Uterus (tissue), 4 donors: ENCODE data around the gene RARRES1. TPM values are rescaled to one million over a fixed set of nuclear protein-coding genes. Genes with fewer than 3 reads are reported as not detected.

Source experiments
- DNase-seq, 2 donors: peaks; one replicate each; pipeline ENCODE4 v3.0.0-alpha.2; 2019 to 2020
- H3K27ac ChIP-seq, 2 donors: fragments of 200-600 bp; sonication (generic); 1 replicate in 1 of 2; 2 replicates in 1 of 2; pipeline ENCODE4 v1.5.1; 2016 to 2018
- H3K27me3 ChIP-seq, 2 donors: fragments of 200-600 bp; sonication (generic); one replicate each; pipeline ENCODE4 v1.5.1; 2018 to 2019; ENCODE audit warnings: control low read depth in 1 of 2
- H3K36me3 ChIP-seq, 2 donors: fragments of 200-600 bp; sonication (generic); one replicate each; pipeline ENCODE4 v1.5.1; 2019; ENCODE audit warnings: control low read depth in 1 of 2
- H3K4me1 ChIP-seq, 2 donors: fragments of 200-600 bp; sonication (generic); one replicate each; pipeline ENCODE4 v1.5.1; 2018 to 2019; ENCODE audit warnings: control low read depth in 1 of 2
- H3K4me3 ChIP-seq, 2 donors: fragments of 200-600 bp; sonication (generic); 1 replicate in 1 of 2; 2 replicates in 1 of 2; pipeline ENCODE4 v1.5.1; 2018 to 2019; ENCODE audit warnings: mild to moderate bottlenecking in 1 of 2
- H3K9me3 ChIP-seq, 2 donors: fragments of 200-600 bp; sonication (generic); one replicate each; pipeline ENCODE4 v1.5.1; 2019; ENCODE audit warnings: control low read depth in 1 of 2
- CTCF ChIP-seq, 4 experiments: fragments of 200-600 bp in 2 of 4; fragments of 450-650 bp in 2 of 4; sonication (generic) in 2 of 4; IDR thresholded peaks; one replicate each; pipeline ENCODE4 v1.5.1; 2016 to 2019; ENCODE audit warnings: antibody characterized with exemption in 4 of 4, mild to moderate bottlenecking in 2 of 4, moderate library complexity in 1 of 4
- POLR2A ChIP-seq, 2 donors: fragments of 450-650 bp; IDR thresholded peaks; one replicate each; pipeline ENCODE4 v1.6.1; 2016; ENCODE audit warnings: antibody characterized with exemption in 2 of 2, mild to moderate bottlenecking in 1 of 2, moderate library complexity in 1 of 2
- intact Hi-C: fragments of 100-400 bp; cut with DNase I; formaldehyde crosslinking; loops from one replicate; pipeline ENCODE4 v1.15.1; 2023; ENCODE audit warnings: low total_unique reads
- total RNA-seq, 4 donors: library from RNA; depleted of rRNA in 3 of 4; stranded (reverse); fragments of >200 nt in 3 of 4; gene quantifications; one replicate each; pipeline versions ENCODE4 v1.1.0 to v1.2.4, GENCODE V29; 2014 to 2023
- donor health status: DM: yes; HTN: yes; CAD: no.

Gene RARRES1
- total RNA-seq, 4 donors from 2014 or later: 12.8 to 398 (median 50.5) TPM

DNA sequence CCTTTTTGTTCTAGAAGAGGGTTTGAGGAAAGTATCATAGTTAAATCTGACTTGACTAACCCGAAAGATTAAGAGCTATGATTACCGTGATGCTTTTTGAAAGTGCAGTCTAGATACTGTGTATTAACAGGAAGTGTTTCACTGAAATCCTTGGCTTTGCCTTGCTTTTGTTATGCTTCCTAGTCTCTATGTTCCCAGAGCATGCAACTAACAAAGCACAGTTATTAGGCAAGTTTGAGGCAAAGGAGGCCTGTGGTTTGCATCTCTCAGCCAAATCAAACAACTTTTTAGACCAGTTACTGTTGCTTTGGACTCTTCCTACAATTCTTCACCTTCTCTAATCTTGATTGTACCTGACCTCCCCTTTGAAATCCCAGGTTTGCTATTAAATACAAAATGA, 63.8 kb downstream of the RARRES1 start:
- Histone ChIP-seq H3K36me3 (no peaks in the 10 kb centered on the region), H3K27ac (no peak overlapping the region), H3K27me3 (no peaks in the 10 kb centered on the region), H3K9me3 (no peaks in the 10 kb centered on the region), H3K4me3 (no peak overlapping the region), H3K4me1 (no peaks in the 10 kb centered on the region)
- DNase-seq: no peak
- intact Hi-C loops: no loop called here
- no peak for TF ChIP-seq CTCF (IDR thresholded peaks at IDR 0.05)
- no peak for TF ChIP-seq POLR2A (IDR thresholded peaks at IDR 0.05)

- intact Hi-C loops: no loop called here
- no peaks in the 10 kb centered on the region for H3K9me3 ChIP-seq
- H3K36me3 ChIP-seq: no peaks in the 10 kb centered on the region
- no peak overlapping the region for H3K27ac ChIP-seq
- H3K4me1 ChIP-seq: no peaks in the 10 kb centered on the region
- H3K27me3 ChIP-seq: no peaks in the 10 kb centered on the region
- no peak for DNase-seq
- TF ChIP-seq POLR2A (IDR thresholded peaks at IDR 0.05): no peak
- no peak for TF ChIP-seq CTCF (IDR thresholded peaks at IDR 0.05)
- no peak overlapping the region for H3K4me3 ChIP-seq
Measured at GRCh38 chr3:158666416-158666815, 65.8 kb downstream of the RARRES1 start.

DNA sequence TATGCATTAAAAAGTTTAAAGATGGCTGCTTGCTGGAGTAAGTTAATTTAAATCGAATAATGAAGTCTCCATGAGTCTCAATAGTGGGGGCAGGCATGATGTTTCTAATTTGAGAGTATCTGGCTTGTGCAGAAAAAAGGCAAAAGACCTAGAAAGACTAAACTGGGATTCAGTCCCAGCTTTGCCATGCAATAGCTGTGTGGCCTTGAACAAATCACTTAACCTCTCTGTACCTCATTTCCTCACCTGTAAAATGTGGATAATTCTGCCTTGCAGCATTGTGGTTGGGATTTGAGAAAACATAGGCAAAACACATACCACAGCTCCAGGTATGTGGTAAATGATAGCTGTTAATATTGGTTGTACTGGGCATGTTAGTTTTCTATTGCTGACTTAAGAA, 68.4 kb downstream of the RARRES1 start:
- Histone ChIP-seq H3K27me3 (no peaks in the 10 kb centered on the region), H3K36me3 (no peaks in the 10 kb centered on the region), H3K4me1 (no peaks in the 10 kb centered on the region), H3K4me3 (no peak overlapping the region), H3K9me3 (no peaks in the 10 kb centered on the region), H3K27ac (no peak overlapping the region)
- TF ChIP-seq CTCF (IDR thresholded peaks at IDR 0.05) (no peak), POLR2A (IDR thresholded peaks at IDR 0.05) (no peak)
- intact Hi-C loops: no loop called here
- no peak for DNase-seq

DNA sequence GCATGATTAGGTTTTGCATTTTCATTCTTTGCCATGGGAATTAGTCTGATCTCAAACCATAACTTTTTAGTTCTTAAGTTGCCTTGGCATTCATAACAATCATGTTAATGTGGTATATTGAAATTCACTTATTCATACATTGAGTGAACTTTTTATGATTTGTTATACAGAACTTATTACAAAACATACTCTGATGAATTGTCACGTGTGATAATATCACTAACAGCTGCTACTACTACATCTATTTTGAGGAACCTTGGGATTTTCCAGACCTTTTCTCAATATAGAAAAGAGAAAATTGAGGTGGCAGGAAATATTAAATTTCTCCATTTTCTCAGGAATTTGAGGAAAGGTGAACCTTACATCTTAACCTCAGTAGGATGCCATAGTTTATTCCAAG, 69.0 kb downstream of the RARRES1 start:
- intact Hi-C loops: no loop called here
- Histone ChIP-seq H3K27ac (no peak overlapping the region), H3K36me3 (no peaks in the 10 kb centered on the region)

GRCh38 chr3:158660711-158661110, 71.5 kb downstream of the RARRES1 start:
- H3K36me3 ChIP-seq: no peaks in the 10 kb centered on the region
- no peaks in the 10 kb centered on the region for H3K9me3 ChIP-seq
- TF ChIP-seq CTCF (IDR thresholded peaks at IDR 0.05): no peak
- no peak for TF ChIP-seq POLR2A (IDR thresholded peaks at IDR 0.05)

More for the DNA sequence above, 69.0 kb downstream of the RARRES1 start:
- Histone ChIP-seq H3K9me3 (no peaks in the 10 kb centered on the region), H3K4me3 (no peak overlapping the region), H3K27me3 (no peaks in the 10 kb centered on the region), H3K4me1 (no peaks in the 10 kb centered on the region)
- no peak for DNase-seq
- TF ChIP-seq POLR2A (IDR thresholded peaks at IDR 0.05) (no peak), CTCF (IDR thresholded peaks at IDR 0.05) (no peak)

More at GRCh38 chr3:158660711-158661110, 71.5 kb downstream of the RARRES1 start:
- DNase-seq: no peak
- Histone ChIP-seq H3K4me1 (no peaks in the 10 kb centered on the region), H3K27me3 (no peaks in the 10 kb centered on the region), H3K4me3 (no peak overlapping the region), H3K27ac (no peak overlapping the region)
- intact Hi-C loops: no loop called here
